Stimulated activated naive CD8-positive, alpha-beta T cell treated with anti-CD3 and anti-CD28 coated beads, Interleukin-15, amount 100 ng/mL, for 72 hours (primary cell): ENCODE measurements around the gene TIMM13.
"Not testable (repeated sequence)": the region's sequence is repeated elsewhere in the genome, so short reads cannot be mapped to it uniquely, and the experiment has no call there.

Experiments
- ATAC-seq: fragments of 150-1000 bp; cut with Tn5 transposase; 2 replicates; pipeline ENCODE4 v1.10.0; 2021; ENCODE audit warnings: mild to moderate bottlenecking, moderate library complexity
- DNase-seq, 2 donors: peaks; one replicate each; pipeline ENCODE4 v3.0.0; 2021 to 2022
- H3K27ac Mint-ChIP-seq, 2 donors: one replicate each; pipeline ENCODE4 v1.8.0; 2022; ENCODE audit warnings: mild to moderate bottlenecking in 2 of 2, mixed read lengths in 2 of 2, moderate library complexity in 2 of 2
- H3K27me3 Mint-ChIP-seq: one replicate; pipeline ENCODE4 v1.8.0; 2022; ENCODE audit warnings: mixed read lengths
- H3K4me1 Mint-ChIP-seq: one replicate; pipeline ENCODE4 v1.8.0; 2022; ENCODE audit warnings: mild to moderate bottlenecking, mixed read lengths
- H3K4me3 Mint-ChIP-seq, 2 donors: one replicate each; pipeline ENCODE4 v1.8.0; 2022; ENCODE audit warnings: mild to moderate bottlenecking in 2 of 2, mixed read lengths in 2 of 2, moderate library complexity in 1 of 2
- H3K9me3 Mint-ChIP-seq, 2 donors: one replicate each; pipeline ENCODE4 v1.8.0; 2022; ENCODE audit warnings: mixed read lengths in 2 of 2

TIMM13 gene

DNA sequence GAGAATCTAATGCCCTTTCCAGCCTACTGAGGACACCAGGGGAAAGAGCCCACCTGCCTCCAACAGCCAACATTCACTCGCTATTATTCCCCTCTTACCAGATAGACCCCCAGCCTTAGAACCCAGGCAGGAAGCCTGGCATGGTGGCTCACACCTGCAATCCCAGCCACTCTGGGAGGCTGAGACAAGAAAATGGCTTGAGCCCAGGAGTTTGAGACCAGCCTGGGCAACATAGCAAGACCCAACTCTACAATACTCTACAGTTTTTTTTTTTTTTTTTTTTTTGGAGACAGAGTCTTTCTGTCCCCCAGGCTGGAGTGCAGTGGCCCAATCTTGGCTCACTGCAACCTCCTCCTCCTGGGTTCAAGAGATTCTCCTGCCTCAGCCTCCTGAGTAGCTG lies 32.9 kb upstream of the TIMM13 start:
- Mint-ChIP-seq H3K27me3 (no peaks in the 10 kb centered on the region), H3K4me3 (no peak overlapping the region), H3K4me1 (peaks cover 43% of the 10 kb centered on the region), H3K9me3 (no peaks in the 10 kb centered on the region), H3K27ac (no peak overlapping the region)
- DNase-seq (no peak), ATAC-seq (no peak)

DNA sequence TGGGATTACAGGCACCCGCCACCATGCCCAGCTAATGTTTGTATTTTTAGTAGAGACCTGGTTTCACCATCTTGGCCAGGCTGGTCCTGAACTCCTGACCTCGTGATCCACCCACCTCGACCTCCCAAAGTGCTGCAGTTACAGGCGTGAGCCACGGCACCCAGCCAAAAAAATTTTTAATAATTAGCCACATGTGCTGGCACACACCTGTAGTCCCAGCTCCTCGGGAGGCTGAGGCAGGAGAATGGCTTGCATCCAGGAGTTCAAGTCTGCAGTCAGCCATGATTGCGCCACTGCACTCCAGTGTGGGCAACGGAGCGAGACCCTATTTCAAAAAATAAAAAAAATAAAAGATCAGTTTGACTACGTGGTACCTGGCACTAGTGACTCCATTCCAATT lies 31.4 kb upstream of the TIMM13 start:
- not testable (repeated sequence) for ATAC-seq, DNase-seq, H3K27ac Mint-ChIP-seq, H3K9me3 Mint-ChIP-seq, H3K4me3 Mint-ChIP-seq, H3K27me3 Mint-ChIP-seq
- H3K4me1 Mint-ChIP-seq = peaks cover 53% of the 10 kb centered on the region

DNA sequence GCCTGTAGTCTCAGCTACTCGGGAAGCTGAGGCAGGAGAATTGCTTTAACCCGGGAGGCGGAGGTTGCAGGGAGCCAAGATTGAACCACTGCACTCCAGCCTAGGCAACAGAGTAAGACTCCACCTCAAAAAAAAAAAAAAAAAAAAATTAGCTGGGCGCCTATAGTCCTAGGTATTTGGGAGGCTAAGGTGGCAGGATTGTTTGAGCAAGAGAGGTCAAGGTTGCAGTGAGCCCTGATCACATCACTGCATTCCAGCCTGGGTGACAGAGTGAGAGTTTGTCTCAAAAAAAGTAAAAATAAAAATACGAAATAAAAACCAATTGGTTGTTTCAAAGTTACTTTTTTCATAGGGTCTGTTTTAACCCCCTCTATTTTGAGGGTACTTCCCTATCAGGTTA lies 30.7 kb upstream of the TIMM13 start:
- DNase-seq (no peak), ATAC-seq (no peak)
- Mint-ChIP-seq H3K27me3 (no peaks in the 10 kb centered on the region), H3K4me1 (peaks cover 56% of the 10 kb centered on the region), H3K27ac (no peak overlapping the region), H3K9me3 (no peaks in the 10 kb centered on the region), H3K4me3 (no peak overlapping the region)

DNA sequence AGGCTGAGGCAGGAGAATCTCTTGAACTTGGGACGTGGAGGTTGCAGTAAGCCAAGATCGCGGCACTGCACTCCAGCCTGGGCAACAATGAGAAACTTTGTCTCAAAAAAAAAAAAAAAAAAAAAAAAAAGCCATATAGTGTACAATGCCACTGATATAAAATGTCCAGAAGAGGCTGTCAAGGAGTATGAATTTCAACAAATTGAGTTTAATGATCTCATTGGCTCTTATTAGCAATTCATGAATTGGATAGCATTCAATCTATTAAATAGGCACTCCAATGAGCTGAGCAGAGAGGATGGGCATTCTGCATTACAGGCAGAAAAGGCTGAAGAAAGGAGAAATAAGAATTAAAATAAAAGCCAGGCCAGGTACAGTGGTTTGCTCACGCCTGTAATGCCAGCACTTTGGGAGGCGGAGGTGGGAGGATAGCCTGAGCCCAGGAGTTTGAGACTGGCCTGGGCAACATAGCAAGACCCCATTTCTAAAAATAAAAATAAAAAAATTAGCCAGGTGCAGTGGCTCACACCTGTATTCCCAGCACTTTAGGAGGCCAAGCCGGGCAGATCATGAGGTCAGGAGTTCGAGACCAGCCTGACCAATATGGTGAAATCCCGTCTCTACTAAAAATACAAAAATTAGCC lies 30.1 kb upstream of the TIMM13 start:
- Mint-ChIP-seq H3K4me3 (peak overlapping the region; percentile 78 to 92), H3K27me3 (no peaks in the 10 kb centered on the region), H3K27ac (peak overlapping the region in 1 of 2 donors; percentile 66), H3K4me1 (peaks cover 58% of the 10 kb centered on the region), H3K9me3 (no peaks in the 10 kb centered on the region)
- ATAC-seq (no peak), DNase-seq (no peak)

DNA sequence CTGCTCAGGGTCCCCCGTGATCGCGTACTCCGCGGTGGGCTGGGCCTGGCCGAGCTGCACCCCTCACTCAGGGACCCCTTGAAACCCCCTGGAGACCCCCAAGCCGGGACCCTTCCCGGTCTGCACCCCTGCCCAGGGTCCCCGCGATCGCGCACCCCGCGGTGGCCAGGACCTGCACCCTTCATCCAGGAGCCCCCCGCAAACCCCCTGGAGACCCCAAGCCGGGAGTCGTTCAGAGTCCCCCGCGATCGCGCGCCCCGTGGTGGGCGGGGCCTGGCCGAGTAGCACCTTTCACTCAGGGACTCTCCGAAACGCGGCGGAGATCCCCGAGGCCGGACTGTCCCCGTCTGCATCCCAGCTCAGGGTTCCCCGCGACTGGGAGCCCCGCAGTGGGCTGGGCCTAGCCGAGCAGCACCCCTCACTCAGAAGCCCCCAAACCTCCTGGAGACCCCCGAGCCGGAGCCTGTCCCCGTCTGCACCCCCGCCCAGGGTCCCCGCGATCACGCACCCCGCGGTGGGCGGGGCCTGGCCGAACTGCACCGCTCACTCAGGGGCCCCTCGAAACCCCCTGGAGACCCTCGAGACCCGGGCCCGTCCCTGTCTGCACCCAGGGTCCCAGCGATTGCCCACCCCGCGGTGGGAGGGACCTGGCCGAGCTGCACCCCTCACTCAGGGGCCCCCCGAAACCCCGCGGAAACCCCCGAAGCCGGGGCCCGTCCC lies 28.6 kb upstream of the TIMM13 start:
- peak overlapping the region; percentile 91 to 97 for H3K27ac Mint-ChIP-seq
- DNase-seq = peak; percentile 25 to 54
- H3K4me3 Mint-ChIP-seq = peak overlapping the region; percentile 86 to 90
- ATAC-seq = peak; percentile 61
- no peaks in the 10 kb centered on the region for H3K9me3 Mint-ChIP-seq
- no peaks in the 10 kb centered on the region for H3K27me3 Mint-ChIP-seq
- H3K4me1 Mint-ChIP-seq = peaks cover 49% of the 10 kb centered on the region

DNA sequence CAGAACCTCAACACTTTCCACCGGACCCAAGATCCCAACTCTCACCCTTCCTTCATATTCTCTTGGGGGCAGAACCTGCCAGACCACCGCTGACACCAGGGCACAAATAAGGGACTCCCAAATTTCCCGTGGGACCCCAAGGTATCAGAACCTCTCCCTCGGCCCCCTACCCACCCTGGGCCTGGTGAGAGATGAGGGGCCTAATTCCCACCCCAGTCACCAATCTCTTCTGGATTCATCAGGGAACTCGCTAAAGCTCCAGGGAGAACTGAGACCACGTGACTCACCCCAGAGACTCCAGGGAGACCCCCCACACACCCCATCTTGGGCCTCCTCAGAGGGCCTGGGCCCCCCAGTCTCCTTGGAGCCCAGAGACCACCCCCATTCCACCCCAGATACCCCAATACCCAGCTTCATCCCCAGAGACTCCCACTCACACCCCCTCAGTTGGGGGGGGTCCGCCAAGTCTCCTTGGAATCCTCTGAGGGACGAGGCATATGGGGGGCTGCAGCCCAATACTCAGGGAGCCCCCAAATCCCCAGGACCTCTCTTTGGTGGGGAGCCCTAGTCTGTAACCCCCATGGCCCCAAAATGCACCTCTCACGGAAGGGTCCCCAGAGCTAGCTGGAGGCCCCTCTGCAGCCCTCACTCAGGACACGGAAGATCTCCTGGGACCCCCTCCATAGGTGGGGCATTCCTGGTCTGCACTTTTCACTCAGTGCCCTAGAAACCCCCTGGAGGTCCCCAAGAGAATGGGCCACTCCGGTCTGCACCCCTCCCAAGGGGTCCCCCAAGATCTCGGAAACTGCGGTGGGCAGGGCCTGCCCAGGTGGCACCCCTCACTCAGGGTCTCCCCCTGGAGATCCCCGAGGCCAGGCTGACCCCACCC lies 27.8 kb upstream of the TIMM13 start:
- Mint-ChIP-seq H3K9me3 (no peaks in the 10 kb centered on the region), H3K4me3 (peak overlapping the region; percentile 86 to 90), H3K27me3 (no peaks in the 10 kb centered on the region), H3K4me1 (peaks cover 49% of the 10 kb centered on the region), H3K27ac (peak overlapping the region; percentile 74 to 92)
- DNase-seq = no peak
- ATAC-seq = no peak

DNA sequence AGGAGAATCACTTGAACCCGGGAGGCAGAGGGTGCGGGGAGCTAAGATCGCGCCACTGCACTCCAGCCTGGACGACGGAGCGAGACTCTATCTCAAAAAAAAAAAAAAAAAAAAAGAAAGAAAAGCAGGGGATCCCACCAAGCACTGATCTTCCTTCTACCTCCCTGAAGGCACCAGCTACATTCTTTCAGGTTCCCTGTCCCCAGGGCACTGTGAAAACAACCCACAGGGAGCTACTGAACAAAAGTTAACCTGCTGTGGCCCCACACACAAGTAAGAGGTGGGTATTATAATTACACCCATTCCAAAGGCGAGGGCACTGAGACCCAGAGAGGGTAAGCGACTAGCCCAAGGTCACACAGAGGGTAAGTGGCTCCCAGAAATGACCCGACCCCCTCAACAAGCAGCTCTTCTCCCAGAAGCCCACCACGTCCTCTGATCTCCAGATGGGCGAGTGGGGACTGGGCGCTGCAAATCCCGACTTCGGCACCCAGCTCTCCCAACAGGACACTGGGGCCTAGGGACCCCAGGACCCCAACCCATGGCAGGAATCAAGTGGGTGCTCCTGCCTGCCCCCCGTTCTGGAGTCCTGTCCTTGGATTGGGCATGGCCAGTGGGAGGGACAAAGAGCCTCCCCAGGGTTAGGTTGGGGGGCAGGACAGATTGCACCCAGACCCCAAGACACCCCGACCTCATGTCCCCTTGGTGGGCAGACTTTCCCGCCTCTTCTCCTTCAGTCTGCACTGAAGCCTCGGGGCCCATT lies 27.0 kb upstream of the TIMM13 start:
- Mint-ChIP-seq H3K4me3 (peak overlapping the region; percentile 86 to 90), H3K9me3 (no peaks in the 10 kb centered on the region), H3K27me3 (no peaks in the 10 kb centered on the region), H3K27ac (peak overlapping the region; percentile 20 to 40), H3K4me1 (peaks cover 52% of the 10 kb centered on the region)
- ATAC-seq = no peak
- DNase-seq = no peak

DNA sequence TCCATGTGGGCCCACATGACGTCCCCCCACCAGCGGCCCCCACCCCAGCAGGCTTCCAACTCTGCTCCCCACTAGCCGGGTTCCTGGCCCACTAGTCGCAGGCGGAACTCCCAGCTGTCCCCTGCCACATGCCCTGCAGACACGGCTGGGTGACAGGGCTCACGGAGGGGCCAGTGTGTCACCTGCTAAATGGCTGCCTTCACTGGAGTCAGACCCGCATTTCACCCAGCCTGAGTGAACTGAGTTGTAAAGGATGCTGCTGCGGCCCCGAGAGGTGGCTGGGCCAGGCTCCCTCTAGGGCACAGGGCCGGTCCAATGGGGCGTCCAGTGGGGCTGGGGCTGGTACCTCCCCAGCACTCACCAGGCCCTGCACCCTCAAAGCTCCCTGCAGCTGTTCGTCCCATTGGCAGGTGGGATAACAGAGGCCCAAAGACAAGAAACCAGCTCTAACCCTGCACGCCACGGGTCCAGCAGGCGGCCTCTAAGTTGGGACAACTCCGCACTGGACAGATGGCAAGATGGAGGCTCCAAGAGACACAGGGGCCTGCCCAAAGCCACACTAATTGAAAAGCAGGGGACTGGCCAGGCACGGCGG lies 26.1 kb upstream of the TIMM13 start:
- Mint-ChIP-seq H3K27me3 (no peaks in the 10 kb centered on the region), H3K27ac (peak overlapping the region; percentile 34 to 40), H3K9me3 (no peaks in the 10 kb centered on the region), H3K4me3 (no peak overlapping the region), H3K4me1 (peaks cover 60% of the 10 kb centered on the region)
- ATAC-seq (no peak), DNase-seq (no peak)

DNA sequence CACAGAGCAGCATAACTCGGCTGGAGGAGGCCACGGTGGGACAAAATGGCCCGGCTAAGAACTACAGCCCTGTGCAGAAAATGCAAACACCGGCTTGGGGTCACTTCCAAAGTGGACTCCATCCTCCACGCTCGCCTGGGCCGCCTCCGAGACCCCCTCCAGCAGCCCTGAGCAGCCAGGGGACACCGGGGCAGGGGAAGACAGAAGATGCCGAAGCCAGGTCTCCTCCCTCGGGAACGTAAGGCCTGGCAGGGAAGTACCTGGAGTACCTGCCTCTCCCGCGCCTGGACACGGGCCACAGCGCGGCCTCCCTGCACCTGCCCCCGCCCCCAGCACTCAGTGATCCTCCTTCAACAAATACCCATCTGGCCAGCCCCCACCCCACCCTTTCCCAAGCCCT lies 24.4 kb upstream of the TIMM13 start:
- Mint-ChIP-seq H3K9me3 (no peaks in the 10 kb centered on the region), H3K27me3 (no peaks in the 10 kb centered on the region), H3K4me3 (no peak overlapping the region), H3K27ac (no peak overlapping the region), H3K4me1 (peaks cover 68% of the 10 kb centered on the region)
- ATAC-seq (no peak), DNase-seq (no peak)

DNA sequence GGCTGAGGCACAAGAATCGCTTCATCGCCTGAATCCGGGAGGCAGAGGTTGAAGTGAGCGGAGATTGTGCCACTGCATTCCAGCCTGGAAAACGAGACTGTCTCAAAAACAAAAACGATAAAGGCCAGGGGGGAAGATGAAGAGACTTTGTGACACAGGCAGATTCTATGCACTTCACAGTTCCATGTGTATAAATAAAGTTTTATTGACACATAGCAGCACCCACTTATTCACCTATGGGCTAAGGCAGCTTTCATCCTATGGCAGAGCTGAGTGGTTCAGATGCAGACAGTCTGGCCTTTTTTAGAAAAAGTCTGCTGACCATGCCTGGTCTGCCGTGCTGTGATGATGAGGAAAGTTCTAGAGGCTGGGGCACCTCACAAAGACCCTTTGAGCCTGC lies 23.8 kb upstream of the TIMM13 start:
- Mint-ChIP-seq H3K4me3 (no peak overlapping the region), H3K27ac (no peak overlapping the region), H3K9me3 (no peaks in the 10 kb centered on the region), H3K27me3 (no peaks in the 10 kb centered on the region), H3K4me1 (peaks cover 74% of the 10 kb centered on the region)
- no peak for DNase-seq
- no peak for ATAC-seq

DNA sequence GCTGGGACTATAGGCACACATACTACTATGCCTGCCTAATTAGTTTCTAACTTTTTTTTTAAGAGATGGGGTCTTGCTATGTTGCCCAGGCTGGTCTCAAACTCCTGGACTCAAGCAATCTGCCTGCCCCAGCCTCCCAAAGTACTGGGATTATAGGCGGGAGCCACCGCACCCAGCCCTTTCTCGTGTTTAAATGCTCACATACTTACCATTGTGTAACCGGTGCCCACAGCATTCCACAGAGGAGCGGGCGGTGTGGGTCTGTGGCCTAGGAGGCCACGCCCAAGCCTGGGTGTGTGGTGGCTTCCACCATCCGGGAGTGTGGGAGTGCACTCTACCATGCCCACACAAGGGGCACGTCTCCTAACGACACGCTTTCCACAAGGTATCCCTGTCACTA lies 21.6 kb upstream of the TIMM13 start:
- ATAC-seq = no peak
- H3K27me3 Mint-ChIP-seq = no peaks in the 10 kb centered on the region
- H3K4me3 Mint-ChIP-seq = no peak overlapping the region
- H3K27ac Mint-ChIP-seq = no peak overlapping the region
- no peaks in the 10 kb centered on the region for H3K9me3 Mint-ChIP-seq
- H3K4me1 Mint-ChIP-seq = peaks cover 56% of the 10 kb centered on the region
- DNase-seq = no peak

DNA sequence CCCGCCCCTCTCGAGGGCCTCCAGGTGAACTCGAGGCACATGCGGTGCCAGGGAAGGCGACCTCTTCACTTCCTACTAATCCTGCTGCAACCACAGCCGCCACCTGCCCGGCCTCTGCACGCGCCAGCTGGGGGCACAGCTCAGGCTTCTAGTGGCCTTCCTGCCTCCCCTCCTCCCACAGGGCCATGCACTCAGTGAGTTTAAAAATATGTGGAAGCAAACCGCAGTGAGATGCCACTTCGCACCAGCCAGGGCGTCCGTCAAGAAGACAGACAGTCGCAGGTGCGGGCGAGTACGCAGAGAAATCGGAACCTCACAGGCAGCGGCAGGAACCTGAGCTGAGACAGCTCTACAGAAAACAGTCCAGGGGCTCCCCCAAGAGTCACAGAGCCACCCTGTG lies 19.0 kb upstream of the TIMM13 start:
- Mint-ChIP-seq H3K4me3 (peak overlapping the region; percentile 73 to 79), H3K4me1 (peaks cover 42% of the 10 kb centered on the region), H3K27ac (peak overlapping the region; percentile 91 to 96), H3K9me3 (no peaks in the 10 kb centered on the region), H3K27me3 (no peaks in the 10 kb centered on the region)
- ATAC-seq = peak; percentile 73
- no peak for DNase-seq

DNA sequence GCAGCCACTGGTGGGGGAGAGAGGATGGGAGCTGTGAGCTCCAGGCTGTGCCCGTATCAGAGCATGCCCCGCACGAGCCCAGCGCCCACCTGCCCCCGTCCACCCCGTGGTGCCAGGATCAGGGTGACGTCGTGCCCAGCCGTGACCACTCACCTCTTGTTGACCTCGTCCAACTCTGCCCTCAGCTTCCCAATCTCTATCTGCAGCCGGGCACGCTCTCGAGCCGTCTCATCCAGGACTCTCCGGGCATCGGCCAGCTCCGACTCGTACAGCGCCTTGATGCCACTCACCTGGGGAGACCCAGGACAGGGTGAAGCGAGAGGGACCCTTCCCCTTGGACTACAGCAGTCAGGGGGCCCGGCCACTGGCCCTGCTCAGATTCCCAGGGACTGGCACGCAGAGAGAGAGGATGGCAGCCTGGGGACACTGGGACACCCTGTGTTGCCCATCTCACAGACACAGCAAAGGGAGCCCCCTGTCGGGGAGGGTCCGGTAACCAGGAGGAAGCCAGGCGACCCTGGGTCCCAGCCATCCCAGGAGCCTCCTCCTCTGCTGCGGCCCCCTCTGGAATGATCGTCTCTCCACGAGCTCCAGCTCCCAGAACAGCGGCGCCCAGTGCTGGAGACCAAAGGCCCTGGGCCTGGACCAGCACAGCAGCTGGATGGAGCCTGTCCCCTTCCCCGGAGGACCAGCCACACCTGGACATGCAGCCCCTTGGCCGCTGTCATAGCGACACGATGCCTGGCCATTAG lies 17.0 kb upstream of the TIMM13 start:
- H3K27ac Mint-ChIP-seq = peak overlapping the region in 1 of 2 donors; percentile 7
- DNase-seq (no peak), ATAC-seq (no peak)
- H3K9me3 Mint-ChIP-seq = no peaks in the 10 kb centered on the region
- peaks cover 37% of the 10 kb centered on the region for H3K4me1 Mint-ChIP-seq
- no peaks in the 10 kb centered on the region for H3K27me3 Mint-ChIP-seq
- no peak overlapping the region for H3K4me3 Mint-ChIP-seq

DNA sequence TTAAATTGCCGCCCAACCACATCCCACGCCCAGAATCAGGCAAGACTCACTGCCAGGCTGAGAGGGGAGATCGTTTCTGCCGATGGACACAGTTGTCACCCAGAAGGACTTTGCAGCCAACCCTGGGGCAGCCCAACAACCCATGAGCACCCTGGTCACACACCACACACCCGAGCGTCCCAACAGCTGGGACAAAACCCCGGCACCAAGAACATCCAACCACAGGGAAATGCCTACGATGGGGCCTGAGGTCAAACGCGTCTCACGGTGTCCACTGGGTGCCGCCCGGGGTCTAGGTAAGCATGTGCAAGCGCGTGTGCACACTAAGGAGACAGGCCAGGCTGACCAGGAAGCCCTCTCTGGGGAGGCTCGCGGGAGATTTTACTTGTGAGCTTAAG lies 16.4 kb upstream of the TIMM13 start:
- Mint-ChIP-seq H3K4me3 (no peak overlapping the region), H3K27me3 (no peaks in the 10 kb centered on the region), H3K9me3 (no peaks in the 10 kb centered on the region), H3K4me1 (peaks cover 31% of the 10 kb centered on the region), H3K27ac (no peak overlapping the region)
- DNase-seq = no peak
- no peak for ATAC-seq
